Measurements from ENCODE around the gene ARHGAP10. TPM values are rescaled to one million over a fixed set of nuclear protein-coding genes. Genes with fewer than 3 reads are reported as not detected.
A peak's percentile ranks its signal among the peaks of the same experiment; 100 is the strongest.

ARHGAP10 gene
- total RNA-seq, 3 donors from 2014 or later (not counting 1 experiment from before 2014, with no cell fraction given), result 13.9 to 28.7 (median 23.2) TPM

GRCh38 chr4:147860960-147861359, 129.1 kb downstream of the ARHGAP10 start:
- Histone ChIP-seq H3K4me1 (ENCODE audit: control insufficient read depth, insufficient read depth, low read length) (no peaks in the 10 kb centered on the region), H3K36me3 (ENCODE audit: control insufficient read depth, insufficient read depth, low read length) (no peaks in the 10 kb centered on the region), H3K9me3 (ENCODE audit: control insufficient read depth, insufficient read depth, low read length) (no peaks in the 10 kb centered on the region), H3K27ac (ENCODE audit: low read length) (no peak overlapping the region), H3K27me3 (ENCODE audit: control insufficient read depth, insufficient read depth, low read length) (no peaks in the 10 kb centered on the region), H3K4me3 (ENCODE audit: low read length) (no peak overlapping the region)
- Mint-ChIP-seq H3K27ac (no peak overlapping the region), H3K4me3 (no peak overlapping the region), H3K4me1 (peaks cover 6 to 9% of the 10 kb centered on the region in 2 donors), H3K9me3 (no peaks in the 10 kb centered on the region), H3K27me3 (ENCODE audit: low read depth in 2 of 2) (no peaks in the 10 kb centered on the region), H3K36me3 (no peaks in the 10 kb centered on the region)
- no peak for ATAC-seq
- no peak for DNase-seq
- TF ChIP-seq, protein P1, sequence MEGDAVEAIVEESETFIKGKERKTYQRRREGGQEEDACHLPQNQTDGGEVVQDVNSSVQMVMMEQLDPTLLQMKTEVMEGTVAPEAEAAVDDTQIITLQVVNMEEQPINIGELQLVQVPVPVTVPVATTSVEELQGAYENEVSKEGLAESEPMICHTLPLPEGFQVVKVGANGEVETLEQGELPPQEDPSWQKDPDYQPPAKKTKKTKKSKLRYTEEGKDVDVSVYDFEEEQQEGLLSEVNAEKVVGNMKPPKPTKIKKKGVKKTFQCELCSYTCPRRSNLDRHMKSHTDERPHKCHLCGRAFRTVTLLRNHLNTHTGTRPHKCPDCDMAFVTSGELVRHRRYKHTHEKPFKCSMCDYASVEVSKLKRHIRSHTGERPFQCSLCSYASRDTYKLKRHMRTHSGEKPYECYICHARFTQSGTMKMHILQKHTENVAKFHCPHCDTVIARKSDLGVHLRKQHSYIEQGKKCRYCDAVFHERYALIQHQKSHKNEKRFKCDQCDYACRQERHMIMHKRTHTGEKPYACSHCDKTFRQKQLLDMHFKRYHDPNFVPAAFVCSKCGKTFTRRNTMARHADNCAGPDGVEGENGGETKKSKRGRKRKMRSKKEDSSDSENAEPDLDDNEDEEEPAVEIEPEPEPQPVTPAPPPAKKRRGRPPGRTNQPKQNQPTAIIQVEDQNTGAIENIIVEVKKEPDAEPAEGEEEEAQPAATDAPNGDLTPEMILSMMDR (IDR thresholded peaks at IDR 0.05), result no peak
- whole genome bisulfite sequencing (ENCODE audit: insufficient coverage), result 97% methylated on average over 15 of the region's 15 CpGs
- intact Hi-C loops (cut with micrococcal nuclease), result no loop called here

DNA sequence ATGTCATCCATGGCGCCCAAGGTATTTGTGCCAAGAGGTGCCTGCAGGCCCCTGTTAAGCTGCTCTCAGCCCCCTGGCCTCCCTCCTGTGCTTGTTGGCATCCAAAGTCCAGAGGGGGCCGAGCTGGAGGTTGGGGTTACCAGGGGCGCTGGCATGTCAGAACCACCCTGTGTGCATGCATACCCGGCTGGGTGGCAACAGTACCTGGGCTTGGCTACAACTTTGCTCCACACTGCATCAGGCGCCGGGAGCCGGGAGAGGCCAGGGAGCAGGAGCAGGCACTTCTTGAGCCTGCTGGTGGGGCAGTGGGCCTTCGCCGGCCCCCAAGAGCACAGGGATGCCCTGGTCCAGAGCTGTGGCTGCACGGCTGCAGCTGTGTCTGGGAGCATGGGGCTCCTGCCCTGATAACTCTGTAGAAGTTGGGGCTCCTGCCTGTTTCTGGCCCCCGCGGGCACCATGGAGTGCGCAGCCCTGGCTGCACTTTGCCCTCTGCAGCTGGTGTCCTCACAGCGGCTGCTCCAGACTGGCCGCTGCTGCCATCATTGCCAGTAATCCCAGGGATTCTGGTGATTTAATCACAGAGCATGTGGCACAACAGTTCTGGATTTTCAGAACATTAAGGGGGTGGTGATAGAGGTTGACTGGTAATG, 130.3 kb downstream of the ARHGAP10 start:
- no peak overlapping the region for H3K27ac Mint-ChIP-seq
- Histone ChIP-seq H3K9me3 (ENCODE audit: control insufficient read depth, insufficient read depth, low read length) (no peaks in the 10 kb centered on the region), H3K27me3 (ENCODE audit: control insufficient read depth, insufficient read depth, low read length) (no peaks in the 10 kb centered on the region), H3K4me1 (ENCODE audit: control insufficient read depth, insufficient read depth, low read length) (no peaks in the 10 kb centered on the region), H3K27ac (ENCODE audit: low read length) (no peak overlapping the region), H3K4me3 (ENCODE audit: low read length) (no peak overlapping the region), H3K36me3 (ENCODE audit: control insufficient read depth, insufficient read depth, low read length) (no peaks in the 10 kb centered on the region)
- no peak for DNase-seq
- ATAC-seq, result no peak
- no peaks in the 10 kb centered on the region for H3K9me3 Mint-ChIP-seq
- 96% methylated on average over 15 of the region's 15 CpGs for WGBS (ENCODE audit: insufficient coverage)
- peaks cover 15% of the 10 kb centered on the region in 2 donors for H3K4me1 Mint-ChIP-seq
- TF ChIP-seq, protein P1 (IDR thresholded peaks at IDR 0.05), result no peak
- no peak overlapping the region for H3K4me3 Mint-ChIP-seq
- no peaks in the 10 kb centered on the region for H3K27me3 Mint-ChIP-seq (ENCODE audit: low read depth in 2 of 2)
- H3K36me3 Mint-ChIP-seq, result peaks cover 7% of the 10 kb centered on the region
- intact Hi-C loops (cut with micrococcal nuclease), result no loop called here

DNA sequence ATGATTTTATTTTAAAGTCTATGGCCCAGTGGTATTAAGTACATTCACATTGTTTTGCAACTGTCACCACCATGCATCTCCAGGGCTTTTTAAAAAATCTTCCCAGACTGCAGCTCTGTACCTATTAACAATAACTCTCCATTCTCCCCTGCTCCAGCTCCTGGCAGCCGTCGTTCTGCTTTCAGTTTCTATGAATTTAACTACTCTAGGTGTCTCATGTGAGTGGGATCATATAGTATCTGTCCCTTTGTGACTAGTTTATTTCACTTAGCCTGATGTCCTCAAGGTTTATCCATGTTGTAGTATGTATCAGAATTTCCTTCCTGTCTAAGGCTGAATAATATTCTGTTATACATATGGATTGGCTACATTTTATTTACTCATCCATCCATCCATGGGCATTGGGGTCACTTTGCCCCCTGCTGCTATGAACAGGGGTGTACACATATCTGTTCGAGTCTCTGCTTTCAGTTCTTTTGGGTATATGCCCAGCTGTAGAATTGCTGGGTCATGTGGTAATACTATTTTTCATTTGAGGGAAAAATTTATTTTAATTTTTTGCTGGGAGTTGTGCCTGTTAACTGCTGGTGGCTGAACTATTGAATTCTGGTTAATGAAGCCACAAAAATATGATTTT, 131.3 kb downstream of the ARHGAP10 start:
- Histone ChIP-seq H3K27ac (ENCODE audit: low read length) (no peak overlapping the region), H3K27me3 (ENCODE audit: control insufficient read depth, insufficient read depth, low read length) (no peaks in the 10 kb centered on the region), H3K9me3 (ENCODE audit: control insufficient read depth, insufficient read depth, low read length) (no peaks in the 10 kb centered on the region), H3K4me1 (ENCODE audit: control insufficient read depth, insufficient read depth, low read length) (no peaks in the 10 kb centered on the region), H3K36me3 (ENCODE audit: control insufficient read depth, insufficient read depth, low read length) (no peaks in the 10 kb centered on the region), H3K4me3 (ENCODE audit: low read length) (no peak overlapping the region)
- no peak for ATAC-seq
- peaks cover 9% of the 10 kb centered on the region for H3K36me3 Mint-ChIP-seq
- 47% methylated on average over 3 of the region's 3 CpGs for WGBS (ENCODE audit: insufficient coverage)
- no peak overlapping the region for H3K4me3 Mint-ChIP-seq
- H3K9me3 Mint-ChIP-seq, result no peaks in the 10 kb centered on the region
- H3K27ac Mint-ChIP-seq, result peak overlapping the region in 1 of 2 donors; percentile 7
- TF ChIP-seq, protein P1 (IDR thresholded peaks at IDR 0.05), result no peak
- H3K27me3 Mint-ChIP-seq (ENCODE audit: low read depth in 2 of 2), result no peaks in the 10 kb centered on the region
- intact Hi-C loops (cut with micrococcal nuclease), result no loop called here
- H3K4me1 Mint-ChIP-seq, result peaks cover 15 to 17% of the 10 kb centered on the region in 2 donors
- DNase-seq, result no peak
